IMR-90 (cell line): Measurements from ENCODE around the gene CFAP157. TPM values are rescaled to one million over a fixed set of nuclear protein-coding genes. Genes with fewer than 3 reads are reported as not detected.

Experiments used
- ATAC-seq: fragments of 200-7000 bp; cut with Tn5 transposase; 2 replicates; pipeline ENCODE4 v1.9.1; 2020; ENCODE audit warnings: low read depth, mild to moderate bottlenecking, moderate library complexity
- BruUV-seq: library from RNA; stranded (reverse); fragments of 400-500 nt; replicated peaks from 2 replicates; lab custom pipeline; 2021; lab: Mats Ljungman, UMichigan
- CTCF ChIA-PET: fragments of 300-600 bp; formaldehyde crosslinking; extraction: SDS; loops from one replicate; lab custom pipeline; 2021; ENCODE audit warnings: antibody characterized with exemption; lab: Yijun Ruan, JAX
- POLR2A ChIA-PET: fragments of 300-600 bp; sonication (Branson Sonifier 250); formaldehyde crosslinking; loops from one replicate; lab custom pipeline; 2022; ENCODE audit warnings: antibody characterized with exemption; ENCODE audit not compliant: unreplicated experiment; lab: Charles Lee
- DNase-seq: peaks from one replicate; pipeline ENCODE4 v3.0.0; 2013
- H2AFZ ChIP-seq: replicated peaks from 2 replicates; pipeline ENCODE3; 2013; ENCODE audit warnings: low read length, mild to moderate bottlenecking; ENCODE audit not compliant: poor library complexity
- H2AK5ac ChIP-seq: 2 replicates; pipeline ENCODE4 v1.6.1; 2013; ENCODE audit warnings: low read depth, low read length, inconsistent platforms
- H2AK9ac ChIP-seq: replicated peaks from 2 replicates; pipeline ENCODE3; 2013; ENCODE audit warnings: mild to moderate bottlenecking, low read depth, low read length, moderate library complexity; ENCODE audit not compliant: poor library complexity
- H2BK120ac ChIP-seq: 2 replicates; pipeline ENCODE4 v1.6.1; 2013; ENCODE audit warnings: low read depth, low read length, inconsistent platforms
- H2BK15ac ChIP-seq: 3 replicates; pipeline ENCODE4 v1.6.1; 2013; ENCODE audit warnings: low read depth, low read length, inconsistent platforms
- H2BK20ac ChIP-seq: 2 replicates; pipeline ENCODE4 v1.6.1; 2013; ENCODE audit warnings: low read depth, mild to moderate bottlenecking, inconsistent platforms, low read length, moderate library complexity
- H2BK5ac ChIP-seq: 2 replicates; pipeline ENCODE4 v1.6.1; 2013; ENCODE audit warnings: mild to moderate bottlenecking, low read depth, low read length, inconsistent platforms; ENCODE audit not compliant: poor library complexity, severe bottlenecking
- H3K14ac ChIP-seq: replicated peaks from 2 replicates; pipeline ENCODE4 v1.6.1; 2013; ENCODE audit warnings: low read depth, low read length, inconsistent platforms
- H3K18ac ChIP-seq: 2 replicates; pipeline ENCODE4 v1.6.1; 2013; ENCODE audit warnings: low read depth, low read length, control low read depth
- H3K23ac ChIP-seq: 2 replicates; pipeline ENCODE4 v1.6.1; 2013; ENCODE audit warnings: low read depth, low read length, inconsistent platforms
- H3K27ac ChIP-seq: 2 replicates; pipeline ENCODE4 v1.5.1; 2013; ENCODE audit warnings: mild to moderate bottlenecking, control low read depth, low read length; ENCODE audit not compliant: insufficient read depth
- H3K27me3 ChIP-seq: 2 replicates; pipeline ENCODE4 v1.6.1; 2013; ENCODE audit warnings: low read length; ENCODE audit not compliant: control insufficient read depth, insufficient read depth
- H3K36me3 ChIP-seq: 2 replicates; pipeline ENCODE4 v1.6.1; 2013; ENCODE audit warnings: low read length, mixed read lengths; ENCODE audit not compliant: control insufficient read depth, insufficient read depth
- H3K4ac ChIP-seq: 2 replicates; pipeline ENCODE4 v1.6.1; 2013; ENCODE audit warnings: low read depth, low read length, inconsistent platforms
- H3K4me1 ChIP-seq: 2 replicates; pipeline ENCODE4 v1.6.1; 2013; ENCODE audit warnings: low read length, mixed read lengths; ENCODE audit not compliant: control insufficient read depth, insufficient read depth
- H3K4me2 ChIP-seq: 2 replicates; pipeline ENCODE4 v1.6.1; 2013; ENCODE audit warnings: low read depth, mild to moderate bottlenecking, control low read depth, low read length, moderate library complexity
- H3K4me3 ChIP-seq: 2 replicates; pipeline ENCODE4 v1.5.1; 2013; ENCODE audit warnings: low read depth, mild to moderate bottlenecking, control low read depth, low read length, moderate library complexity; ENCODE audit not compliant: insufficient read depth
- H3K56ac ChIP-seq: 2 replicates; pipeline ENCODE4 v1.6.1; 2013; ENCODE audit warnings: low read length, inconsistent platforms; ENCODE audit not compliant: insufficient read depth; ENCODE audit errors: extremely low read depth
- H3K79me1 ChIP-seq, 2 experiments: 2 replicates each; pipeline ENCODE4 v1.6.1; 2013; ENCODE audit warnings: low read length in 2 of 2, inconsistent platforms in 1 of 2, low read depth in 1 of 2
- H3K9ac ChIP-seq: 2 replicates; pipeline ENCODE4 v1.6.1; 2013; ENCODE audit warnings: low read depth, low read length, control low read depth
- H3K9me1 ChIP-seq: 2 replicates; pipeline ENCODE4 v1.6.1; 2013; ENCODE audit warnings: low read length, inconsistent platforms; ENCODE audit not compliant: insufficient read depth
- H3K9me3 ChIP-seq: 2 replicates; pipeline ENCODE4 v1.6.1; 2013; ENCODE audit warnings: low read length; ENCODE audit not compliant: control insufficient read depth, insufficient read depth
- H4K20me1 ChIP-seq: 2 replicates; pipeline ENCODE4 v1.6.1; 2013; ENCODE audit warnings: low read length, inconsistent platforms; ENCODE audit not compliant: insufficient read depth
- H4K5ac ChIP-seq: 2 replicates; pipeline ENCODE4 v1.6.1; 2013; ENCODE audit warnings: mild to moderate bottlenecking, low read depth, low read length, control low read depth
- H4K8ac ChIP-seq, 2 experiments: 2 replicates each; pipeline ENCODE4 v1.6.1; 2013; ENCODE audit warnings: low read depth in 2 of 2, low read length in 2 of 2, control low read depth in 1 of 2, inconsistent platforms in 1 of 2
- H4K91ac ChIP-seq: 2 replicates; pipeline ENCODE4 v1.6.1; 2013; ENCODE audit warnings: low read depth, low read length, inconsistent platforms; ENCODE audit not compliant: insufficient read depth
- BHLHE40 ChIP-seq: fragments of 150-350 bp; IDR thresholded peaks from 2 replicates; pipeline ENCODE4 v1.6.1; 2016; ENCODE audit warnings: mild to moderate bottlenecking, low read depth, low read length
- CEBPB ChIP-seq: IDR thresholded peaks from 2 replicates; pipeline ENCODE4 v1.6.1; 2012; ENCODE audit warnings: low read depth, low read length, improper control_type of control experiment
- CTCF ChIP-seq: conservative IDR thresholded peaks from 2 replicates; pipeline ENCODE4 v1.5.1; 2012; ENCODE audit warnings: mild to moderate bottlenecking, low read depth, low read length, improper control_type of control experiment
- FOS ChIP-seq: fragments of 150-350 bp; IDR thresholded peaks from 2 replicates; pipeline ENCODE4 v1.6.1; 2016; ENCODE audit warnings: low read depth, low read length
- POLR2A ChIP-seq: IDR thresholded peaks from 2 replicates; pipeline ENCODE4 v1.6.1; 2012; ENCODE audit warnings: mild to moderate bottlenecking, low read depth, low read length
- RAD21 ChIP-seq: IDR thresholded peaks from 2 replicates; pipeline ENCODE4 v1.6.1; 2012; ENCODE audit warnings: low read length, improper control_type of control experiment
- RFX5 ChIP-seq: IDR thresholded peaks from 2 replicates; pipeline ENCODE4 v1.8.0; 2012; ENCODE audit warnings: low read depth, mild to moderate bottlenecking, low read length, moderate library complexity
- WGBS, 2 experiments: methylation state at CpG; one replicate each; pipeline versions ENCODE4 v1.1.5 to v1.1.7; 2013; ENCODE audit warnings: missing lambda C conversion rate in 2 of 2; ENCODE audit not compliant: insufficient read length in 1 of 2; ENCODE audit errors: extremely low coverage in 2 of 2; 5-methylcytosine and 5-hydroxymethylcytosine counted together
- dilution Hi-C: fragments of 300-500 bp; cut with HindIII; formaldehyde crosslinking; loops from one replicate; pipeline ENCODE4 v1.14.3; 2018; ENCODE audit warnings: low sequenced_read_pairs; ENCODE audit not compliant: unreplicated experiment
- in situ Hi-C: fragments of 300-500 bp; cut with MboI; formaldehyde crosslinking; loops from 3 replicates; pipeline ENCODE4 v1.14.3; 2019; ENCODE audit warnings: low sequenced_read_pairs, inconsistent platforms, mixed read lengths
- intact Hi-C: fragments of 100-400 bp; cut with micrococcal nuclease; formaldehyde crosslinking; loops from 2 replicates; pipeline ENCODE4 v1.10.0; 2022
- polyA plus RNA-seq, 3 experiments: library from polyadenylated mRNA; depleted of rRNA; stranded (reverse); fragments of >200 nt; gene quantifications; 2 replicates each; pipeline ENCODE4 v1.2.3, GENCODE V29; 2012; ENCODE audit warnings: low replicate concordance in 1 of 3
- total RNA-seq: library from RNA; depleted of rRNA; stranded (reverse); fragments of >200 nt; gene quantifications from 2 replicates; pipeline ENCODE4 v1.2.3, GENCODE V29; 2012

The CFAP157 gene
- total and polyA plus RNA-seq, 2 of the 4 experiments (the other 2 are of a cell fraction), result not detected

GRCh38 chr9:127680226-127680625, 26.6 kb upstream of the CFAP157 start:
- no peak overlapping the region for H4K8ac ChIP-seq
- no peak overlapping the region for H3K9ac ChIP-seq
- no peaks in the 10 kb centered on the region for H4K20me1 ChIP-seq
- no peak overlapping the region for H2BK15ac ChIP-seq
- H3K4me3 ChIP-seq, result no peak overlapping the region
- intact Hi-C loops, result no loop called here
- no peak overlapping the region for H4K91ac ChIP-seq
- DNase-seq, result no peak
- CTCF ChIA-PET, result no interaction called here
- H2AFZ ChIP-seq, result no peak overlapping the region
- dilution Hi-C loops, result no loop called here
- peaks cover 15% of the 10 kb centered on the region for H3K9me1 ChIP-seq
- H3K36me3 ChIP-seq, result peaks cover 66% of the 10 kb centered on the region
- no peak overlapping the region for H2BK120ac ChIP-seq
- H3K9me3 ChIP-seq, result no peaks in the 10 kb centered on the region
- H3K18ac ChIP-seq, result no peak overlapping the region
- WGBS, 2 experiments, result 73% methylated on average over 6 of the region's 11 CpGs; no CpG with 5 or more reads in 1 of the 2 experiments
- H3K27me3 ChIP-seq, result no peaks in the 10 kb centered on the region
- in situ Hi-C loops, result no loop called here
- H3K14ac ChIP-seq, result no peak overlapping the region
- H3K4me1 ChIP-seq, result peaks cover 11% of the 10 kb centered on the region
- no peaks in the 10 kb centered on the region for H3K79me1 ChIP-seq
- no peak overlapping the region for H3K23ac ChIP-seq
- H2BK5ac ChIP-seq, result no peak overlapping the region
- no peak for ATAC-seq
- H3K4ac ChIP-seq, result no peak overlapping the region
- no TSS peak for BruUV-seq
- H2BK20ac ChIP-seq, result no peak overlapping the region
- H2AK5ac ChIP-seq, result no peak overlapping the region
- H2AK9ac ChIP-seq, result no peak overlapping the region
- TF ChIP-seq BHLHE40, result no peak
- TF ChIP-seq POLR2A, result no peak
- TF ChIP-seq CEBPB, result no peak
- TF ChIP-seq FOS, result no peak
- no peak for TF ChIP-seq RAD21
- TF ChIP-seq RFX5, result no peak
- no peak for TF ChIP-seq CTCF
- H3K4me2 ChIP-seq, result no peak overlapping the region
- no peak overlapping the region for H3K27ac ChIP-seq
- no peak overlapping the region for H3K56ac ChIP-seq
- POLR2A ChIA-PET, result no interaction called here
- H4K5ac ChIP-seq, result no peak overlapping the region
